ENCODE data around the gene NDFIP1. TPM values are rescaled to one million over a fixed set of nuclear protein-coding genes. Genes with fewer than 3 reads are reported as not detected.

The NDFIP1 gene
- polyA plus RNA-seq, 4 donors = 131 to 159 (median 148) TPM

GRCh38 chr5:142091012-142091411 is 17.6 kb upstream of the NDFIP1 start:
- DNase-seq (ENCODE audit: low read depth in 4 of 4, low spot score in 3 of 4) = no peak

- DNase-seq (ENCODE audit: low read depth in 4 of 4, low spot score in 3 of 4) = no peak
These were observed 16.7 kb upstream of the NDFIP1 start for GRCh38 chr5:142091922-142092321.

- no peak for DNase-seq (ENCODE audit: low read depth in 4 of 4, low spot score in 3 of 4)
These were observed 13.5 kb upstream of the NDFIP1 start for GRCh38 chr5:142095035-142095434.

GRCh38 chr5:142095651-142096330 is 12.8 kb upstream of the NDFIP1 start:
- no peak for DNase-seq (ENCODE audit: low read depth in 4 of 4, low spot score in 3 of 4)

- no peak for DNase-seq (ENCODE audit: low read depth in 4 of 4, low spot score in 3 of 4)
These were observed 12.2 kb upstream of the NDFIP1 start for GRCh38 chr5:142096382-142096781.

GRCh38 chr5:142097681-142098080 is 10.9 kb upstream of the NDFIP1 start:
- no peak for DNase-seq (ENCODE audit: low read depth in 4 of 4, low spot score in 3 of 4)

- no peak for DNase-seq (ENCODE audit: low read depth in 4 of 4, low spot score in 3 of 4)
These were observed 10.3 kb upstream of the NDFIP1 start for GRCh38 chr5:142098275-142098674.

GRCh38 chr5:142098931-142099330 is 9.6 kb upstream of the NDFIP1 start:
- DNase-seq (ENCODE audit: low read depth in 4 of 4, low spot score in 3 of 4) = no peak

GRCh38 chr5:142100307-142100706 is 8.3 kb upstream of the NDFIP1 start:
- no peak for DNase-seq (ENCODE audit: low read depth in 4 of 4, low spot score in 3 of 4)

- DNase-seq (ENCODE audit: low read depth in 4 of 4, low spot score in 3 of 4) = no peak
These were observed 5.4 kb upstream of the NDFIP1 start for GRCh38 chr5:142102980-142103740.

- no peak for DNase-seq (ENCODE audit: low read depth in 4 of 4, low spot score in 3 of 4)
These were observed 4.1 kb upstream of the NDFIP1 start for GRCh38 chr5:142104491-142104890.

GRCh38 chr5:142106061-142106460 is 2.5 kb upstream of the NDFIP1 start:
- DNase-seq (ENCODE audit: low read depth in 4 of 4, low spot score in 3 of 4) = no peak

- DNase-seq (ENCODE audit: low read depth in 4 of 4, low spot score in 3 of 4) = no peak
These were observed 1.4 kb upstream of the NDFIP1 start for GRCh38 chr5:142107036-142107735.

- DNase-seq (ENCODE audit: low read depth in 4 of 4, low spot score in 3 of 4) = no peak
These were observed 695 bp upstream of the NDFIP1 start for GRCh38 chr5:142107736-142108431.

- no peak for DNase-seq (ENCODE audit: low read depth in 4 of 4, low spot score in 3 of 4)
These were observed 909 bp downstream of the NDFIP1 start for GRCh38 chr5:142109331-142110045.

GRCh38 chr5:142110046-142110531 is 1.5 kb downstream of the NDFIP1 start:
- DNase-seq (ENCODE audit: low read depth in 4 of 4, low spot score in 3 of 4) = no peak

- no peak for DNase-seq (ENCODE audit: low read depth in 4 of 4, low spot score in 3 of 4)
These were observed 2.6 kb downstream of the NDFIP1 start for GRCh38 chr5:142110988-142111687.

GRCh38 chr5:142114687-142115086 is 6.1 kb downstream of the NDFIP1 start:
- DNase-seq (ENCODE audit: low read depth in 4 of 4, low spot score in 3 of 4) = no peak

GRCh38 chr5:142115937-142116614 is 7.5 kb downstream of the NDFIP1 start:
- DNase-seq (ENCODE audit: low read depth in 4 of 4, low spot score in 3 of 4) = no peak

All from right renal pelvis (tissue), 4 donors.